SH-SY5Y (cell line): Measurements from ENCODE around the gene ADRB2.

Experiments used
- GATA2 ChIP-seq: IDR thresholded peaks from 2 replicates; pipeline ENCODE4 v1.6.1; 2011; ENCODE audit warnings: mild to moderate bottlenecking, low read depth, low read length
- GATA3 ChIP-seq: IDR thresholded peaks from 2 replicates; pipeline ENCODE4 v1.6.1; 2011; ENCODE audit warnings: low read depth, mild to moderate bottlenecking, low read length, moderate library complexity

DNA sequence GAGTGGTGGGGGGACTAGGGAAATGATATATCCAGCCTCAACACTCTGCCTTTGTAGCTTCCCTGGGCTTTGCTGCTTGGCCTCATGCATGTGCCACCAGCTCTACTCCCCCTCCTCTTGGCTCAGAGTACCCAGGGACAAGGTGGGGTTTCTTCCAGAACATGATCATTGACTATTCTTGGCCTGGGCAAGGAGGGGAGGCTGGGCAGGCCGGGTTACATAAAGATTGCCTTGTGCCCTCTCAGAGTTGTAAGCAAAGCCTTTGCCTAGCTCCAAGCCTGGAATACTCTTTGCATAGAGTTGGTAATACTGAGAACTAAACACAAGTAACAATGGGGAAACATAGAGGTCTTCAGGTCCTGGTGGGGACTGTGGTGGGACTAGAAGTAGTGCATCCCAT is 11.9 kb downstream of the ADRB2 start:
- TF ChIP-seq GATA2 (no peak), GATA3 (no peak)
